Stomach (tissue), 9 donors: Measurements from ENCODE around the gene ACTN4. TPM values are rescaled to one million over a fixed set of nuclear protein-coding genes. Genes with fewer than 3 reads are reported as not detected.
"Not testable (repeated sequence)": the region's sequence is repeated elsewhere in the genome, so short reads cannot be mapped to it uniquely, and the experiment has no call there.

Experiments used
- DNase-seq, 2 donors: peaks; one replicate each; pipeline versions ENCODE4 v3.0.0 to v3.0.0-alpha.2; 2013 to 2019
- H3K27ac ChIP-seq, 5 donors: fragments of 200-600 bp in 4 of 5; sonication (generic) in 4 of 5; one replicate each; pipeline ENCODE4 v1.5.1; 2013 to 2019; ENCODE audit warnings: mild to moderate bottlenecking in 1 of 5, moderate library complexity in 1 of 5
- H3K27me3 ChIP-seq, 3 donors: fragments of 200-600 bp; sonication (generic); one replicate each; pipeline ENCODE4 v1.5.1; 2017 to 2019; ENCODE audit warnings: mixed run types in 1 of 3
- H3K36me3 ChIP-seq, 4 donors: fragments of 200-600 bp; sonication (generic); 1 replicate in 3 of 4; 2 replicates in 1 of 4; pipeline ENCODE4 v1.5.1; 2016 to 2019
- H3K4me1 ChIP-seq, 4 donors: fragments of 200-600 bp; sonication (generic); one replicate each; pipeline ENCODE4 v1.5.1; 2016 to 2019
- H3K4me3 ChIP-seq, 4 donors: fragments of 200-600 bp; sonication (generic) in 3 of 4; one replicate each; pipeline ENCODE4 v1.5.1; 2016 to 2019; ENCODE audit warnings: mild to moderate bottlenecking in 1 of 4
- H3K9me3 ChIP-seq, 4 donors: fragments of 200-600 bp; sonication (generic); one replicate each; pipeline ENCODE4 v1.5.1; 2016 to 2019
- CTCF ChIP-seq, 7 experiments: fragments of 450-650 bp in 4 of 7; fragments of 200-600 bp in 3 of 7; sonication (generic) in 3 of 7; IDR thresholded peaks; one replicate each; pipeline ENCODE4 v1.5.1; 2016 to 2019; ENCODE audit warnings: antibody characterized with exemption in 7 of 7, control low read depth in 2 of 7, mild to moderate bottlenecking in 1 of 7
- EP300 ChIP-seq: sonication (generic); formaldehyde crosslinking; IDR thresholded peaks from one replicate; pipeline ENCODE4 v1.6.1; 2017; ENCODE audit warnings: antibody characterized with exemption
- POLR2A ChIP-seq, 4 donors: fragments of 450-650 bp; IDR thresholded peaks; one replicate each; pipeline ENCODE4 v1.6.1; 2016; ENCODE audit warnings: antibody characterized with exemption in 4 of 4, control low read depth in 2 of 4, mild to moderate bottlenecking in 1 of 4, moderate library complexity in 1 of 4
- POLR2AphosphoS5 ChIP-seq, 3 donors: sonication (generic); formaldehyde crosslinking; IDR thresholded peaks; one replicate each; pipeline ENCODE4 v1.6.1; 2016; ENCODE audit warnings: antibody characterized with exemption in 3 of 3
- whole genome bisulfite sequencing, 5 donors: extraction: QIAGEN DNeasy Blood & Tissue Kit in 3 of 5; methylation state at CpG; one replicate each; pipeline versions ENCODE4 v1.1.5 to v1.1.7; 2013 to 2018; 5-methylcytosine and 5-hydroxymethylcytosine counted together
- intact Hi-C: fragments of 100-400 bp; cut with DNase I; formaldehyde crosslinking; loops from one replicate; pipeline ENCODE4 v1.15.1; 2023; ENCODE audit warnings: low total_unique reads
- polyA plus RNA-seq, 3 donors: library from polyadenylated mRNA; stranded (reverse); fragments of 200-250 nt; gene quantifications; one replicate each; pipeline ENCODE4 v1.2.3, GENCODE V29; 2013
- total RNA-seq, 5 donors: library from RNA; depleted of rRNA; stranded (reverse); fragments of >200 nt; gene quantifications; one replicate each; pipeline versions ENCODE4 v1.1.0 to v1.2.3, GENCODE V29; 2014 to 2016
- donor health status: healthy with polysubstance abuse.
- donor health status: Bipolar disorder and iron deficiency.
- donor health status: healthy.

Gene ACTN4
- total and polyA plus RNA-seq, 8 donors: 55.3 to 343 (median 261) TPM

GRCh38 chr19:38766276-38767047 is 119.0 kb downstream of the ACTN4 start:
- Histone ChIP-seq H3K9me3 (no peaks in the 10 kb centered on the region), H3K36me3 (no peaks in the 10 kb centered on the region), H3K27ac (no peak overlapping the region), H3K4me3 (no peak overlapping the region), H3K27me3 (no peaks in the 10 kb centered on the region), H3K4me1 (peaks cover 0 to 12% (median 8%) of the 10 kb centered on the region in 4 donors)
- TF ChIP-seq POLR2A (IDR thresholded peaks at IDR 0.05) (no peak), CTCF (IDR thresholded peaks at IDR 0.05) (no peak), POLR2AphosphoS5 (IDR thresholded peaks at IDR 0.05) (no peak), EP300 (no peak)
- intact Hi-C loops: no loop called here
- DNase-seq: no peak
- WGBS, 5 donors: 82 to 90% (median 89%) methylated on average over 10 of the region's 10 CpGs

GRCh38 chr19:38769635-38770211 is 122.3 kb downstream of the ACTN4 start:
- WGBS, 5 donors: 13 to 49% (median 14%) methylated on average over 5 to 42 of the region's 42 CpGs
- Histone ChIP-seq H3K4me1 (peaks cover 0 to 12% (median 8%) of the 10 kb centered on the region in 4 donors), H3K9me3 (no peaks in the 10 kb centered on the region), H3K36me3 (no peaks in the 10 kb centered on the region), H3K27ac (peak overlapping the region; percentile 11 to 74 (median 65)), H3K4me3 (peak overlapping the region; percentile 28 to 38 (median 35)), H3K27me3 (no peaks in the 10 kb centered on the region)
- intact Hi-C loops: no loop called here
- TF ChIP-seq EP300: no peak
- TF ChIP-seq POLR2AphosphoS5 (IDR thresholded peaks at IDR 0.05): peak; percentile 47 to 93 (median 76)
- peak in 6 of 7 experiments; percentile 28 to 93 (median 85) for TF ChIP-seq CTCF (IDR thresholded peaks at IDR 0.05)
- TF ChIP-seq POLR2A (IDR thresholded peaks at IDR 0.05): no peak
- DNase-seq: peak; percentile 92 to 96

- H3K36me3 ChIP-seq, intact Hi-C loops, DNase-seq, H3K9me3 ChIP-seq, H3K27me3 ChIP-seq: not testable (repeated sequence)
- peak overlapping the region in 4 of 5 donors; percentile 59 to 74 (median 70) for H3K27ac ChIP-seq
- H3K4me3 ChIP-seq: peak overlapping the region; percentile 28 to 38 (median 35)
- H3K4me1 ChIP-seq: peaks cover 0 to 12% (median 8%) of the 10 kb centered on the region in 4 donors
- WGBS, 5 donors: 0 to 19% (median 9%) methylated on average over 1 to 21 of the region's 58 CpGs; no CpG with 5 or more reads in 1 of the 5 donors
These were observed 122.9 kb downstream of the ACTN4 start for GRCh38 chr19:38770228-38770948.

GRCh38 chr19:38770949-38771275 is 123.5 kb downstream of the ACTN4 start:
- H3K27ac ChIP-seq, DNase-seq, intact Hi-C loops, H3K36me3 ChIP-seq, H3K9me3 ChIP-seq, H3K4me3 ChIP-seq, H3K27me3 ChIP-seq: not testable (repeated sequence)
- WGBS, 5 donors: 7 to 33% (median 24%) methylated on average over 1 of the region's 22 CpGs; no CpG with 5 or more reads in 1 of the 5 donors
- H3K4me1 ChIP-seq: peaks cover 0 to 12% (median 8%) of the 10 kb centered on the region in 4 donors

- H3K27me3 ChIP-seq, intact Hi-C loops: not testable (repeated sequence)
- WGBS, 5 donors: 21 to 42% (median 28%) methylated on average over 3 to 5 of the region's 30 CpGs; no CpG with 5 or more reads in 2 of the 5 donors
These were observed 124.1 kb downstream of the ACTN4 start for GRCh38 chr19:38771569-38771968.

More at GRCh38 chr19:38771569-38771968, 124.1 kb downstream of the ACTN4 start:
- not testable (repeated sequence) for DNase-seq, H3K4me3 ChIP-seq, H3K27ac ChIP-seq, H3K9me3 ChIP-seq, H3K36me3 ChIP-seq
- peaks cover 0 to 12% (median 8%) of the 10 kb centered on the region in 4 donors for H3K4me1 ChIP-seq
